Uterus (tissue), 4 donors: ENCODE data around the gene FOXA3. TPM values are rescaled to one million over a fixed set of nuclear protein-coding genes. Genes with fewer than 3 reads are reported as not detected.

ENCODE experiments used
- DNase-seq, 2 donors: peaks; one replicate each; pipeline ENCODE4 v3.0.0-alpha.2; 2019 to 2020
- H3K27ac ChIP-seq, 2 donors: fragments of 200-600 bp; sonication (generic); 1 replicate in 1 of 2; 2 replicates in 1 of 2; pipeline ENCODE4 v1.5.1; 2016 to 2018
- H3K27me3 ChIP-seq, 2 donors: fragments of 200-600 bp; sonication (generic); one replicate each; pipeline ENCODE4 v1.5.1; 2018 to 2019; ENCODE audit warnings: control low read depth in 1 of 2
- H3K36me3 ChIP-seq, 2 donors: fragments of 200-600 bp; sonication (generic); one replicate each; pipeline ENCODE4 v1.5.1; 2019; ENCODE audit warnings: control low read depth in 1 of 2
- H3K4me1 ChIP-seq, 2 donors: fragments of 200-600 bp; sonication (generic); one replicate each; pipeline ENCODE4 v1.5.1; 2018 to 2019; ENCODE audit warnings: control low read depth in 1 of 2
- H3K4me3 ChIP-seq, 2 donors: fragments of 200-600 bp; sonication (generic); 1 replicate in 1 of 2; 2 replicates in 1 of 2; pipeline ENCODE4 v1.5.1; 2018 to 2019; ENCODE audit warnings: mild to moderate bottlenecking in 1 of 2
- H3K9me3 ChIP-seq, 2 donors: fragments of 200-600 bp; sonication (generic); one replicate each; pipeline ENCODE4 v1.5.1; 2019; ENCODE audit warnings: control low read depth in 1 of 2
- POLR2A ChIP-seq, 2 donors: fragments of 450-650 bp; IDR thresholded peaks; one replicate each; pipeline ENCODE4 v1.6.1; 2016; ENCODE audit warnings: antibody characterized with exemption in 2 of 2, mild to moderate bottlenecking in 1 of 2, moderate library complexity in 1 of 2
- intact Hi-C: fragments of 100-400 bp; cut with DNase I; formaldehyde crosslinking; loops from one replicate; pipeline ENCODE4 v1.15.1; 2023; ENCODE audit warnings: low total_unique reads
- total RNA-seq, 4 donors: library from RNA; depleted of rRNA in 3 of 4; stranded (reverse); fragments of >200 nt in 3 of 4; gene quantifications; one replicate each; pipeline versions ENCODE4 v1.1.0 to v1.2.4, GENCODE V29; 2014 to 2023
- TF ChIP-seq, protein P1 (sequence below), 4 experiments: fragments of 200-600 bp in 2 of 4; fragments of 450-650 bp in 2 of 4; sonication (generic) in 2 of 4; IDR thresholded peaks; one replicate each; pipeline ENCODE4 v1.5.1; 2016 to 2019; ENCODE audit warnings: antibody characterized with exemption in 4 of 4, mild to moderate bottlenecking in 2 of 4, moderate library complexity in 1 of 4
- donor health status: DM: yes; HTN: yes; CAD: no.

The FOXA3 gene
- total RNA-seq, 4 donors from 2014 or later, result not detected

DNA sequence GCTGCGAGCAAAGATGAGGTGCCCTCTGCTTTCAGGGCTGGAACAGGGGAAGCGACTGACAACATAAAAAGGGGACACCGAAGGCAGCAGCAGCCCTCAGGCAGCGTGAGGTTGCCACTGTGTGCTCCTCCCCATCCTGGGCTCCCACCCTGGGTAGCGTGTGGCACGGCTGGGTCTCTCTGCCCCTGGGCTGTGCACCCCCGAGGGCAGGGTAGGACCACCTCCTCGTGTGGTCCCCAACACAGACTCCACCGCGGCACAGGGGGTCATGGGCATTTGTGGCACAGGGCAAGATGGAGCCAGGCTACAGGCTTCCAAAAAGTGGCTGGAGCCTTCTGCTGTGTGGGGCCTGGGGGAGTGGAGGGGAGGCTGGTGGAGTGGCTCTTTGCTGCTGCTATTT is 42.6 kb upstream of the FOXA3 start:
- intact Hi-C loops, result no loop called here
- Histone ChIP-seq H3K36me3 (no peaks in the 10 kb centered on the region), H3K9me3 (no peaks in the 10 kb centered on the region)

DNA sequence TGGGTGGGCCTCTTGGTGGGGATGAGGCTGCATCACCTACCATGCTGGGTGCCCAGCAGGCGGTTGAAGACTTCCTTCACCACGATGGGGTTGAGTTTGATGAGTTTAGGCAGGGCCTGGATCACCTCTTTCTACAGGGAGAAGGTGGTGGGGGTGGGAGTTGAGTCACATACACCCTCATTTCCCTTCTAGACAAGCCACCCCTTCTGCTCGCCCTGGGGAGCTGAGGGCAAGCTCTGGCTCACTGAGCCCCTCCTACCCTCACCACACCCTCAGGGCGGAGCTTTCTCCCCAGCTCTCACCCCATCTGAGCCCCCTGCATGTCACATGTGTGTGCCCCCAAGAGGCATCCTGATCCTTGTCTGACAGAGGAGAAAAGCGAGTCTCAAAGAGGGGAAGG is 41.4 kb upstream of the FOXA3 start:
- no peaks in the 10 kb centered on the region for H3K4me1 ChIP-seq
- TF ChIP-seq, protein P1, sequence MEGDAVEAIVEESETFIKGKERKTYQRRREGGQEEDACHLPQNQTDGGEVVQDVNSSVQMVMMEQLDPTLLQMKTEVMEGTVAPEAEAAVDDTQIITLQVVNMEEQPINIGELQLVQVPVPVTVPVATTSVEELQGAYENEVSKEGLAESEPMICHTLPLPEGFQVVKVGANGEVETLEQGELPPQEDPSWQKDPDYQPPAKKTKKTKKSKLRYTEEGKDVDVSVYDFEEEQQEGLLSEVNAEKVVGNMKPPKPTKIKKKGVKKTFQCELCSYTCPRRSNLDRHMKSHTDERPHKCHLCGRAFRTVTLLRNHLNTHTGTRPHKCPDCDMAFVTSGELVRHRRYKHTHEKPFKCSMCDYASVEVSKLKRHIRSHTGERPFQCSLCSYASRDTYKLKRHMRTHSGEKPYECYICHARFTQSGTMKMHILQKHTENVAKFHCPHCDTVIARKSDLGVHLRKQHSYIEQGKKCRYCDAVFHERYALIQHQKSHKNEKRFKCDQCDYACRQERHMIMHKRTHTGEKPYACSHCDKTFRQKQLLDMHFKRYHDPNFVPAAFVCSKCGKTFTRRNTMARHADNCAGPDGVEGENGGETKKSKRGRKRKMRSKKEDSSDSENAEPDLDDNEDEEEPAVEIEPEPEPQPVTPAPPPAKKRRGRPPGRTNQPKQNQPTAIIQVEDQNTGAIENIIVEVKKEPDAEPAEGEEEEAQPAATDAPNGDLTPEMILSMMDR (IDR thresholded peaks at IDR 0.05), result no peak
- TF ChIP-seq POLR2A (IDR thresholded peaks at IDR 0.05), result no peak
- no peak for DNase-seq
- no peak overlapping the region for H3K27ac ChIP-seq
- intact Hi-C loops, result no loop called here
- H3K4me3 ChIP-seq, result no peak overlapping the region
- no peaks in the 10 kb centered on the region for H3K9me3 ChIP-seq
- no peaks in the 10 kb centered on the region for H3K36me3 ChIP-seq
- no peaks in the 10 kb centered on the region for H3K27me3 ChIP-seq

More for the DNA sequence above, 42.6 kb upstream of the FOXA3 start:
- no peaks in the 10 kb centered on the region for H3K27me3 ChIP-seq
- no peak overlapping the region for H3K4me3 ChIP-seq
- H3K4me1 ChIP-seq, result no peaks in the 10 kb centered on the region
- DNase-seq, result no peak
- TF ChIP-seq, protein P1 (IDR thresholded peaks at IDR 0.05), result no peak
- TF ChIP-seq POLR2A (IDR thresholded peaks at IDR 0.05), result no peak
- no peak overlapping the region for H3K27ac ChIP-seq

DNA sequence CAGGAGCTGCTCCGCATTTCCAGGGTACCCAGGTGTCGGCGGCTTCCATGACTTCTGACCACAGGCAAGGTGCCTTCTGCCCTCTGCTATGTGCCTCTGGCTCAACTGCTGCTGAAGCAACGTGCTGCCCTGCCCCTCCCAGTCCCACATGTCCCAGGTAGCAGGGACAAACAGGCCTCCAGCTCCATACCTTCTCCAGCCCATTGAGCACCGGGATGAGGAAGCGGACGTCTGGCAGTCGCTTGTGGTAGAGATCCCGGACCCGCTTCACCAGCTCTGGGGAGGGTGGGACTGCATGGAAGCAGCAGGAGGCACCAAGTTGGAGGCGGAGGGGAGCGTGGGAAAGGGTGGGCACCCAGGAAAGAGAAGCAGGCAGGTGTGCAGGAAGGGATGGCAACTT is 40.9 kb upstream of the FOXA3 start:
- Histone ChIP-seq H3K4me1 (no peaks in the 10 kb centered on the region), H3K36me3 (no peaks in the 10 kb centered on the region), H3K4me3 (no peak overlapping the region), H3K9me3 (no peaks in the 10 kb centered on the region), H3K27me3 (no peaks in the 10 kb centered on the region), H3K27ac (no peak overlapping the region)
- TF ChIP-seq, protein P1 (IDR thresholded peaks at IDR 0.05), result no peak
- no peak for TF ChIP-seq POLR2A (IDR thresholded peaks at IDR 0.05)
- DNase-seq, result no peak
- intact Hi-C loops, result no loop called here

DNA sequence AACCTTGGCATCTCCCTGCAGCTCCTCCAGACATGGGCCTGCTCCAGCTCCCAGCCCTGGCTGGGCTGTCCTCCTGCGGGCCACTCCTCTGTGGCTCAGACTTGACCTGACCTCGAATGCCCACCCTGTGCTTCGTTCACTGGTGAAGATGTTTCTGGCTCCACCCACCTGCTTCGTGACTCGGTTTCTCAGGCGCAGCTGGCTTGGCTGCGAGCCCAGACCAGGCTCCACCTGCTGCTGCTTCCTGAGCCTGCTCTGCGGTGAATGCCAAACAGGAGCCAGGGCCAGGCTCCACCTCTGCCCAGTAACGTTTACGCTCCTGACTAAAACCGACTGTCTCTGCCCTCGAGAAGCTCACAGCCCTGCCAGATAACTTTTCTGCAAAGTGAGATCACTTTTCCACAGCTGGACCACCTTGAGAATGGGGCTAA is 40.1 kb upstream of the FOXA3 start:
- no peaks in the 10 kb centered on the region for H3K36me3 ChIP-seq
- no peak for DNase-seq

DNA sequence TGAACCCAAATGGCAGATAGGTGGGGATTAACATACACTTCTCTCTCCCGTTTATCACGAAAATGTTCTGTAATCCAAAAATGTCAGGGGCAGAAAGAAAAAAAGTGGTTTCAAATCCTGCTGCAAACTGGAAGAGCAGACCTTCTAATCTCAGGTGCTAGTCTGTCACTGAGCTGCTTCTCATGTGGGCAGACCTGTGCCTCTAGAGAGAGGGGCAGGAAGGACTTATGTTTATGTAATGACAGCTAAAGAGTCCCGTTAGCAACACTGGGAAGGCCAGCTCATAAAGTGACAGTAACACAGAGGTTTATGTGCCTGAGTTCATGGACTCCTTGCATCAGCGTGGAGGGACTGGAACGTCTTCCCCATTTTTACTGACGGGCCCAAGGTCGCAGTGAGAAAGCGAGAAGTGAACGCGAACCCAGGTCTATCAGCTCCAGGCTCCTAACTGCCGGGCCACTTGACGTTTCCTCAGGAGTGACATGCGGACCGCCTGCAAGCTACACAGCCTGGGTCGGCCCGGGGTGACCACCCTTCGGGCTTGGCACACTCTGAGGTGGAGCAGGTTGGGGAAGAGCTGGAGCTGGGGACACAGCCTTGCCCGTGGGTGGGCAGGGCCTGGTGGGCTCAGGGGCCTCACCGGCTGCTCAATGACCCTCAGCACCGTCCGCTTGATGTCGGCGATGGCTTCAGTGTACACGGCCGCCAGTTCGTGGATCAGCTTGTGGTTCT is 39.4 kb upstream of the FOXA3 start:
- TF ChIP-seq, protein P1 (IDR thresholded peaks at IDR 0.05), result no peak
- no peak for TF ChIP-seq POLR2A (IDR thresholded peaks at IDR 0.05)
- Histone ChIP-seq H3K4me3 (no peak overlapping the region), H3K36me3 (no peaks in the 10 kb centered on the region), H3K9me3 (no peaks in the 10 kb centered on the region), H3K27ac (no peak overlapping the region), H3K4me1 (no peaks in the 10 kb centered on the region), H3K27me3 (no peaks in the 10 kb centered on the region)
- intact Hi-C loops, result no loop called here
- no peak for DNase-seq

More for the DNA sequence above, 40.1 kb upstream of the FOXA3 start:
- Histone ChIP-seq H3K4me3 (no peak overlapping the region), H3K27me3 (no peaks in the 10 kb centered on the region), H3K9me3 (no peaks in the 10 kb centered on the region), H3K27ac (no peak overlapping the region), H3K4me1 (no peaks in the 10 kb centered on the region)
- intact Hi-C loops, result no loop called here
- no peak for TF ChIP-seq POLR2A (IDR thresholded peaks at IDR 0.05)
- TF ChIP-seq, protein P1 (IDR thresholded peaks at IDR 0.05), result no peak
